ENCODE results near the gene CLTCL1. TPM values are rescaled to one million over a fixed set of nuclear protein-coding genes. Genes with fewer than 3 reads are reported as not detected.
"Not testable (repeated sequence)": the region's sequence is repeated elsewhere in the genome, so short reads cannot be mapped to it uniquely, and the experiment has no call there.

CLTCL1 gene
- total RNA-seq, 2 donors from 2014 or later, result 0.66 to 2.3 TPM

GRCh38 chr22:19258371-19258770 lies 33.1 kb downstream of the CLTCL1 start:
- TF ChIP-seq POLR2A (IDR thresholded peaks at IDR 0.05) (no peak), CTCF (IDR thresholded peaks at IDR 0.05) (no peak)
- no peak overlapping the region for H3K27ac ChIP-seq
- no peak for DNase-seq

GRCh38 chr22:19256362-19256761 lies 35.2 kb downstream of the CLTCL1 start:
- H3K9me3 ChIP-seq; intact Hi-C loops (cut with DNase I); ATAC-seq; H3K27me3 ChIP-seq; DNase-seq; H3K36me3 ChIP-seq (replicated peaks in 1 of 2; ENCODE audit: insufficient read depth in 1 of 2, low read depth in 2 of 2); H3K27ac ChIP-seq; H3K4me3 ChIP-seq: not testable (repeated sequence)
- 91 to 94% methylated on average over 8 of the region's 8 CpGs for WGBS, 2 donors
- H3K4me1 ChIP-seq, result peaks cover 11% of the 10 kb centered on the region

More at GRCh38 chr22:19258371-19258770, 33.1 kb downstream of the CLTCL1 start:
- Histone ChIP-seq H3K4me3 (no peak overlapping the region), H3K36me3 (replicated peaks in 1 of 2; ENCODE audit: insufficient read depth in 1 of 2, low read depth in 2 of 2) (no peaks in the 10 kb centered on the region), H3K9me3 (no peaks in the 10 kb centered on the region), H3K4me1 (peaks cover 11% of the 10 kb centered on the region), H3K27me3 (no peaks in the 10 kb centered on the region)
- intact Hi-C loops (cut with DNase I), result no loop called here
- no peak for ATAC-seq
- 93 to 100% methylated on average over 4 to 7 of the region's 7 CpGs for WGBS, 2 donors

- ATAC-seq (no peak), DNase-seq (no peak)
- Histone ChIP-seq H3K9me3 (no peaks in the 10 kb centered on the region), H3K27me3 (no peaks in the 10 kb centered on the region), H3K36me3 (replicated peaks in 1 of 2; ENCODE audit: insufficient read depth in 1 of 2, low read depth in 2 of 2) (no peaks in the 10 kb centered on the region), H3K4me3 (no peak overlapping the region), H3K27ac (no peak overlapping the region), H3K4me1 (no peaks in the 10 kb centered on the region)
- no peak for TF ChIP-seq CTCF (IDR thresholded peaks at IDR 0.05)
- TF ChIP-seq POLR2A (IDR thresholded peaks at IDR 0.05), result no peak
- 92 to 94% methylated on average over 12 of the region's 12 CpGs for WGBS, 2 donors
- intact Hi-C loops (cut with DNase I), result no loop called here
These were observed 38.4 kb downstream of the CLTCL1 start for GRCh38 chr22:19253143-19253542.

- intact Hi-C loops (cut with DNase I), result no loop called here
- DNase-seq (no peak), ATAC-seq (no peak)
- Histone ChIP-seq H3K27me3 (no peaks in the 10 kb centered on the region), H3K27ac (no peak overlapping the region), H3K4me1 (no peaks in the 10 kb centered on the region), H3K36me3 (replicated peaks in 1 of 2; ENCODE audit: insufficient read depth in 1 of 2, low read depth in 2 of 2) (no peaks in the 10 kb centered on the region), H3K4me3 (no peak overlapping the region), H3K9me3 (no peaks in the 10 kb centered on the region)
- WGBS, 2 donors, result 81 to 82% methylated on average over 10 of the region's 10 CpGs
- TF ChIP-seq CTCF (IDR thresholded peaks at IDR 0.05), result no peak
- no peak for TF ChIP-seq POLR2A (IDR thresholded peaks at IDR 0.05)
These were observed 46.7 kb downstream of the CLTCL1 start for GRCh38 chr22:19244600-19245352.

GRCh38 chr22:19242699-19243098 lies 48.8 kb downstream of the CLTCL1 start:
- Histone ChIP-seq H3K4me3 (no peak overlapping the region), H3K27me3 (no peaks in the 10 kb centered on the region), H3K27ac (no peak overlapping the region), H3K9me3 (no peaks in the 10 kb centered on the region), H3K4me1 (no peaks in the 10 kb centered on the region), H3K36me3 (replicated peaks in 1 of 2; ENCODE audit: insufficient read depth in 1 of 2, low read depth in 2 of 2) (no peaks in the 10 kb centered on the region)
- WGBS, 2 donors, result 74 to 84% methylated on average over 4 of the region's 4 CpGs
- TF ChIP-seq POLR2A (IDR thresholded peaks at IDR 0.05) (no peak), CTCF (IDR thresholded peaks at IDR 0.05) (no peak)
- intact Hi-C loops (cut with DNase I), result no loop called here
- no peak for DNase-seq
- ATAC-seq, result no peak
